Epidermal melanocyte (primary cell): Measurements from ENCODE around the gene PITPNC1.
"Not testable (repeated sequence)": the region's sequence is repeated elsewhere in the genome, so short reads cannot be mapped to it uniquely, and the experiment has no call there.

Source experiments
- DNase-seq: peaks from one replicate; pipeline ENCODE4 v3.0.0; 2011; ENCODE audit warnings: low spot score; ENCODE audit not compliant: insufficient read length

Gene PITPNC1

DNA sequence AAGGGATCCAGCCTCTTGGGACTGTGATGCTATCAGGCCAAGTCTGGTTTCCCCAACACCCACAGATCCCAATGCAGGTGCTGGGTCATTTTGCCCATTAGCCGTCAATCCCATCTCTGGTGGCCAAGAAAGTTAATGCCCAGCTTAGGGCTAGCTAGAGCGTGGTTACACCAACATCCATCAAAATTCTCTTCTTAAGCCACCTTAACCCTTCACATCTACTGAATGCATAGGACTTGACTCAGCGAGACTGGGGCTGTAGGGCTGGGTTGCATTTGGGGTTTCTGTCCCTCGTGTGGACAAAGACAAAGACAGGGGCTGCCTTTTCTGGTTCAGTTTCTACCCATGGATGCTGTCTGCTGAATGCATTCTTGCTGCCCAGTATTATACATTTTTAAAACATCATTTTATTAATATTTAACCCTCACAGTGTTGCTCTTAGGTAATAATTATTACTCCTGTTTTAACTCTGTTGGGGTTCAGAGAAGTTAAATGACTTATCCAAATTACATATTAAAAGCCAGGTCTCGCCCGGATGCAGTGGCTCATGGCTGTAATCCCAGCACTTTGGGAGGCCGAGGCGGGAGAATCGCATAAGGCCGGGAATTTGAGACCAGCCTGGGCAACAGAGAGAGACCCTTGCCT lies 199.5 kb downstream of the PITPNC1 start:
- DNase-seq, result no peak

DNA sequence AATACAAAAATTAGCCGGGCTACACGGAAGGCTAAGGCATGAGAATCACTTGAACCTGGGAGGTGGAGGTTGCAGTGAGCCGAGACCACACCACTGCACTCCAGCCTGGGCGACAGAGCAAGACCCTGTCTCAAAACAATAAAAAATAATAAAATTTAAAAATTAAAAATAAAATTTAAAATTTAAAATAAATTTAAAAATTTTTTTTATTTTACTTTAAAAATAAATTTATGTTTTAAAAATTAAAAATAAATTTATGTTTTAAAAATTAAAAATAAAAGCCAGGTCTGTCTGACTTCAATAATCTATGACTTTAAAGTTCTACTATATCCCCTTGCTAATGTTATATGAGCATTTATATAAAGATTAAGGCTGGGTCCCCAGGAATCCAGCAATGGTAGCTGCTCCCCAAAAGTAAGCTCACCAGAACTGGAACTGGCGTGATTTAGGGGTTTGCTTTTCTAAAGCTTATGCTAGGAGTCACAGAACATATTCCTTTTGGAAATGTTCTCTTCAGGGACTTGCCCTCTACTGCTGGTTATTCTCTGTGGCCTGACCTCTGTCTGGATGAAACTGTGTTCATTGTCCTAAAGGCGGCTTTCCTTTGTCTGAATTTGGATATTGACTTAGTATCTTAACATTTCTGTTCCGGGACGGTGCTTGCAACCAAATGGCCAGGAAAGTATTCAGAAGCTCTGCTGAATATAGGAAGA lies 200.5 kb downstream of the PITPNC1 start:
- DNase-seq, result no peak

DNA sequence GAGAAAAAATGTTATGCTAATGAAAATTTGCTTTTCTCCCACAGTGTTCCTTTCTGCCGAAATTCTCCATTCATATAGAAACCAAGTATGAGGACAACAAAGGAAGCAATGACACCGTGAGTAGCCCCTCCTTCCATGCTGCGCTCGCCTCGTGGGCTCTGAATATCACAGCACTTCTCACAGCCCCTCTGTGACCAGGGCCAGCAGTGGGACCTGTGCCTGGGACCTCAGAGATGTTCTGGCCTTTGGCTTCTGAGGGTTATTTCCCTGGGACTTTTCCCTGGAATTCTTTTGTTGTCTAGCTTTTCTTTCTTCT lies 201.0 kb downstream of the PITPNC1 start:
- no peak for DNase-seq

DNA sequence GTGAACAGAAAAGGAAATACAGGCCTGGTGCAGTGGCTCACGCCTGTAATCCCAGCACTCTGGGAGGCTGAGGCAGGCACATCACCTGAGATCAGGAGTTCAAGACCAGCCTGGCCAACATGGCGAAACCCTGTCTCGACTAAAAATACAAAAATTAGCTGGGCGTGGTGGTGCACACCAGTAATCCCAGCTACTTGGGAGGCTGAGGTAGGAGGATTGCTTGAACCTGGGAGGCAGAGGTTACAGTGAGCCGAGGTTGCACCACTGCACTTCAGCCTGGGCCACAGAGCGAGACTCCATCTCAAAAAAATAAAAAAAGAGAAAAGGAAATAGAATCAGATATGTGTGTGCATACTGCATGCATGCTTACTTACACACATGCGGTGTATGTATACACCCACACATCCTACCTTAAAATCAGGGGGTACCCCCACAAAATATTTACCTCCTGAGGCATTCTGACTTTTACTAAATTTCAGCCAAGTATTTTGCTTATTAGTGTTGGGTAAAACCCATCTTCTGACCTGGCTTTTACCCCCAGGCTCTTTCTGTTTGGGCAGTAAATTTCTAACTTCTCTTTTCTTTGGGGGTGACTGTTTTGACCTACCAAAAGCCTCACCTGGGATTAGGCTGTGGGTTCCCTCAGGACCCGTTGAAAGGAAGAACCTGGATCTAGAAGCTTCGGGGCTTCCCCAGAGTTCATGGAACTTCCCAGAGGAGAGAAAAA lies 201.8 kb downstream of the PITPNC1 start:
- not testable (repeated sequence) for DNase-seq

DNA sequence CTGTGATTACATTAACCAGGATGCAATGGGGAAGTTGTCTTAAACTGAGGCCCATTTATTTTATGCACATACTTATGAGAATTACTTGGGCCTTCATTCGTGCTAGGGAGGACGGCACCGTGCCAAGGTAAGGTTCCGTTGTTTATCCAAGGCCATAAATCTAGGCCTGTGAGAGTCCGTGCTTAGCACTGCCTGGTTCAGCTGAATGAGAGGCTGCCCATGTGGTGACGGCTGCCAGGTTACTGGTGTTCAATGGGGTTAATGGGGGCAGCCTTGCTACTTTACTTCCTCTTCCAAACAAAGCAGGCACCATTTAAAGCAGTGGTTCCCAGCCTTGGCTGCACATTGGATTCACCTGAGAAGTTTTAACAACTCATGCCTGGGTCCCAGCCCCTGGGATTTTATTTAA lies 205.6 kb downstream of the PITPNC1 start:
- no peak for DNase-seq

DNA sequence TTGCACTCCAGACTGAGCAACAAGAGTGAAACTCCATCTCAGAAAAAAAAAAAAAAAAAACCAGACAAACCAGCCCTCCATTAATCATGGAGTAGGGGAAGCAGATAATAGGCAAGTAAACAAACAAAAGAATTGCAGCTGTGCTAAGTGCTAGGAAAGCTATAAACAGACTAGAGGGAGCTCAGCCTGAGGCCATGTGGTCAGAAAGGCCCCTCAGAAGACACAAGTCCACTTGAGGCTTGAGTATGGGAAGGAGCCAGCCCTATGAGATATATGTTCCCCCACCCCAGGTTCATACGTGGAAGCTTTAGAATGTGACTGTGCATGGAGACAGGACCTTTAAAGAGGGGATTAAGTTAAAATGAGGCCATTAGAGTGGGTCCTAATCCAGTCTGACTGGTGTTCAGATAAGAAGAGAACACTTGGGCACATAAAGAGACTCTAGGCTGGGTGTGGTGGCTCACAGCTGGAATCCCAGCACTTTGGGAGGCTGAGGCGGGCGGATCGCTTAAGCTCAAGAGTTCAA lies 208.1 kb downstream of the PITPNC1 start:
- DNase-seq, result no peak

DNA sequence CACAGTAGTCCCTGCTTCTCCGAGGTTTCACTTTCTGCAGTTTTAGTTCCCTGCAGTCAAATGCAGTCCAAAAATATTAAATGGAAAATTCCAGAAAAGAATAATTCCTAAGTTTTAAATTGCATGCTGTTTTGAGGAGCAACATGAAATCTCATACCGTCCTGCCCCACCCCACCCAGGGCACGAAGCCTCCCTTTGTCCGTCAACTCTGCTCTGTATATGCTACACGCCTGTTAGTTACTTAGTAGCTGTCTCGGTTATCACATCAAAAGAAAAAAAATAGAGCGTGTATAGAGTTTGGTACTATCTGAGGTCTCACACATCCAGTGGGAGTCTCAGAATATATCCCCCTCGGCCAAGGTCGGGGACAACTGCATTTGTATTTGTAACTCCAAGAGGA lies 211.2 kb downstream of the PITPNC1 start:
- DNase-seq, result no peak

DNA sequence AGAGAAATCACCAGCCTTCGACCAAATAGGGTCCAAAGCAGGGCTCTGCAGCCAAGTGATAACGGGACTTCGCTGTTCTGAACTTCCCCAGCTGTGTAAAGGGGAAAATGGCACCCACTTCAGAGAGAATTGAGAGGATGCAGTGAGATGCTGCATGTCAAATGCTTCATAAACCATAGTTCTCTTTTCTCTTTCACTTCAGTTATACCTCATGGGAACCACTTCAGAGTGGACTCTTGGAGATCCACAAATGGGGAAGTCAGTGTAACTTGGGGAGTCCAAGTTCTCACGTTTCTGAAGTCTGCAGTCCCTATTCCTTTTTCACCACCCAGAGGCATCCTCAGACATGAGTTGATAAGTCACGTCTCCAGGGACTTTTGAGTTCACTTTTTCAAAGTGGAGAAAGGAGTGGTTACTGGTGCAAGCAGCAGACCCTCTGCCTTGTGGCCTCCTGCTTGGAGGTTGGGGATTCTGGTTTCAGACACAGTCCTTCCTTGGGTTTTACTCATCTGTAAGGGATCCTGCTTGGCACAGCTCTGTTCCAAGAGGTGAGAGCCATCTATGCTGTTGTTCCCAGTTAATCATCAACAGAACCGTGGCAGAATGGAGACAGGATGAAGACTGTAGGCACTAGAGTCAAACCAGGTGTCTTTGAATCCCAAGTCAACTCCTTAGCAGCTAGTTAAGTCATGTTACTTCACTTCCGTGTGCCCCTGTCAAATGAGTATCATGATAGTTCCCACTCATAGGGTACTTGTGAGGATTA lies 217.2 kb downstream of the PITPNC1 start:
- no peak for DNase-seq

DNA sequence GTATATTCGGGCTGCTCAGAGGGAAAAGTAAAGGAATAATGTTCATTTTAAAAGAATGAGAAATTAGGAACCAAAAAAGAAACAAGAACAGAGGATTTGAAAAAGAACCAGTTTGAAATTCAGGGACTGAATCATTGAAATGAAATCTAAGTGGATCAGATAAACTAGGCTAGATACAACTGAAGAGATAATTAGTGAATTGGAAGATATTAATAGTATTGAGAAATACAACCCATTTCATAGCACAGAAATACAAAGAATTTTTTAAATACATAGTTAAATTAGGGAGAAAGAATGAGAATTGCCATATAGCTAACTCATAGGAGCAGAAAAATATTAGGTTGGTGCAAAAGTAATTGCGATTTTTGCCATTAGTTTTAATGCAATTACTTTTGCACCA lies 223.3 kb downstream of the PITPNC1 start:
- no peak for DNase-seq

DNA sequence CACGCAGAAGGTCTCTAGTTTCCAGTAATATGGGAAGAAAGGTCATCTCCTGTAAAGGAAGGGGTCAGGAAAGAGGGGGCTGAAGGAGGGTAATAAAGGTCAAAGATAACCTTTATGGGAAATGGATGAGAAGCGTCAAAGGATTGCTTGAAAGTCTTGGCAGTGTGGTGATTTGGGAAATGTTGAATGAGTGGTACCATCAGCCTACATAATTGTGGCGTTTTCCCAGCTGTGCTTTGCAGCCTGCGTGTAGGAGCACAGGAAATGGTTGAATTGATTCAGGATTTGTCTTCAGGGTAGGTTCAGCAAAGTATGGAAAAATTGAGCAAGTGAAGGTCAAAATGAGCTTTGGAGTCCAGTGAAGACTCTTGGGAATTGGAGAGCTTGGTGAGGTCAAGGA lies 224.8 kb downstream of the PITPNC1 start:
- DNase-seq, result no peak

DNA sequence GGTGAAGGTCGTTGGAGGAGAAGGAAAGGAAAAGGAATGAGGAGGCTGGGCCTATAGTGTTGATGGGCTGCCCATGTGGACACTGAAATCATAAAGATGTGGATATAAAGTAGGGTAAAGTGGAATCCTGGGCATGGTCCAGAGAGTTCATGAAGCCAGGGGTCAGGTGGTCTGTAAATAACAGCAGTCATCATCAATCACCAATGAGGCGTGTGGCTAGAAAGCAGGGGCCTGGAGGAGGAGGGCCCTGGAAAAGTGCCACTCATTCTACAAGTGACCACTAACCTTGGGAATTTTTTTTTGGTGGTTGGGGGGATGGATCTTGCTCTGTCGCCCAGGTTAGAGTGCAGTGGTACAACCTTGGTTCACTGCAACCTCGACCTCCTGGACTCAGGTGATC lies 225.4 kb downstream of the PITPNC1 start:
- no peak for DNase-seq

DNA sequence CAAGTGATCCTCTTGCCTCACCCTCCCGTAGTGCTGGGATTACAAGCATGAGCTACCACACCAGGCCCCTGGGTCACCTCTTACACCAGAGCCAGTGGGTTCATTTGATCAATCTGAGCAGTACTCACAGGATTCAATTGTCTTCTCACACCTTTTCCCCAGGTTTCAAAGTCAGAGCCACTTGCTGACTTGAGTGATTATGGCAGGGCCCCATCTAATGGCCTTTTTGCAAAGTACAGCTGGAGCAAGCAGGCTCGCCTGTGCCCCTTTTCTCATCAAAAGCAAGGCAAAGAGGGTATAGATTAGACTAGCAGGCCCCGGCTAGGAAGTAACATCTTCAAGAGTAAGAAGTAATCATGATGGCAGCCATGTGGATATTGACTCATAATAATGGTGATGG lies 225.9 kb downstream of the PITPNC1 start:
- DNase-seq, result no peak

DNA sequence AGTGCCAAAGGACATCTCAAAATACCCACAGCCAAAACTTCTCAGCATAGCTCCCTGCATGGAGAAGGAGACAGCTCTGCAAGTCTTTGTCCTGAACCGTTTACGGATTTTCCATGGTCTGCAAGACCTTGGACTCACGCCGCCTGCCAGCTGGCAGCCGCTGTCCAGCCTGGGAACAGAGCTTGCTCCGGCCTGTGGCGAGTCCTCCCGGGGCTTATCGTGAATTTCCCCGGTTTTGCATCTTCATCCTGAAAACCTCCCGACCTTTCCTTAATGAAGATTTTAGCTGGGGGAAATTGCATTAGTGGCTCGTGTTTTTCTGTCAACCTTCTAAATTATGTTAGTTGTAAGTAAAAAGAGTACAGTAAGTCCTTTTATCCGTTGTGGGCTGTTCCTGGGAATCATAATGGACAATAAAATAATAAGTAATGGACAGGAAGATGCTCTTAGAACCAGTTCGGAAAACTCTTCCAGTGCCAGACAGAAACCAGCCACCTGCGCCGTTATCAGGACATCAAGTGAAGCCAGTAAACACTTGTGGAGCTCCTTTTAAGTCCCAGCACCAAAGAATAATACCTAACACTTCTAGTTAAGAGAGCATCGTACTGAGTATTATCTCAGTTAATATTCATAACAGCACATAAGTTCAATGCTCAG lies 228.3 kb downstream of the PITPNC1 start:
- no peak for DNase-seq

DNA sequence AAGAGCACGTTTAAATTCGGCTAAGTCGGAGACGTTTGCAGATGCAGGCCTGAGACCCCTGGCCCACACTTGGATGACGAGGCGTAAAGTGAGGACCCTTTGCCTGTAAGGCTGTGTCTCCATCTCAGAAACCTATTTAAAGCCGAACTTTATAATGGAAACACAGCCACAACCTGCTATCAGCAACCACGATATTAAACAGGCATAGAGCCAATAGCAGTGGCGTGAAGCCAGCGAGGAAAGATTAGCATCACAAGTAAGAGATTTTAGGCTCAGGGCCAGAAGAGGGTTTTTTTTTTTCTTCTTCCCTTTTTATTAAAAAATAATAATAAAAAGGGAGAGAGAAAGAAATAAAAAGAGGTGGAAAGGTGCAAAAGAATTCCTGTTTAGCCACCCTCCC lies 229.4 kb downstream of the PITPNC1 start:
- DNase-seq, result no peak

DNA sequence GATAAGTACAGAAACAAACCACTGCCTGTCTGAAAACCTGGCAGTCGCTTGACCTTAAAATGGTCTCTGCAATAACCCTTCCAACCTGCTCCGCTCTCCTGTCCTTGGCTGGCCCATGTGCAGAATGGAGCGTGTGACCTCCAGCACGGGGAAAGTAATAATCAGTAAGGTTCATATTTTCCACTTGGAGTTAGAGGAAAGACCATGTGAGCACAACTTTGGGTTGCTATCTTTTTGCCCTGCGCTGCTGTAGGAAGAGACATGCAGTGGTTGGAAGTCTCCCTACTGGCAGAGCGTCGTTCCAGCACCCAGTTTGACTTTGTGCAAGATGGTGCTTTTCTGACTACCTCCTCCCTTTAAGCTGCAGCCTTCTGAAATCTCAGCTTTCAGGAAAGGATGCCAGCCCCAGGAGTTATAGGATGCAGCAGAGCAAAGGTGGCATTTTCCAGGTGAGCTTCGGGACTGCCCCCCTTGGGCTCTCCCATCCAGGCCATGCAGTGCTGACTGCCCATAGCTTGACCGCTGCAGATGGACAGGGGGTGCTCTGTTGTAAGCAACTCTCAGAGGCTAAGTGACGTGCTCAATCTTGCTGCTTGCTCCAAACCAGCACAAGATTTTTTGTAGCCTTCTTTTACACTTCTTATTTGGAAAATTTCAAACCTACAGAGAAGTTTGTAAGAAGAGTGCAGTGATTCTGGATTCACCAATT lies 230.0 kb downstream of the PITPNC1 start:
- DNase-seq, result no peak

DNA sequence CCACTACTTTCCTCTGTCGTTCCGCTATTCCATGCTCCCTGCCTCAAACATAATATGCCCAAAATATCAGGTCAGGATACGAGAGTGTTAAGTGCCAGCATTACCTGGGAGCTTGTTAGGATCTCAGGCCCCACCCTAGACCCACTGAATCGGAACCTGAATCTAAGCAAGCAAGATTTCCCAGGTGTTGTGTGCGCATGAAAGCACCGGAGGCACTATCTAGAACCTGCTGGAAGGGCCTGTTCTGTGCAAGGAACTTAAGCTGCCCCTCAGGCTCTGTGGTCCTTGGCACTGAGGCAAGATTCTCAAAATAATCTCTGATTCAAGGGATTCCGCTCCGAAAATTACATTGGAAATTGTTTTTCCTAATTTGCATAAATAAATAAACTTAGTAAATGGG lies 233.0 kb downstream of the PITPNC1 start:
- DNase-seq, result no peak

DNA sequence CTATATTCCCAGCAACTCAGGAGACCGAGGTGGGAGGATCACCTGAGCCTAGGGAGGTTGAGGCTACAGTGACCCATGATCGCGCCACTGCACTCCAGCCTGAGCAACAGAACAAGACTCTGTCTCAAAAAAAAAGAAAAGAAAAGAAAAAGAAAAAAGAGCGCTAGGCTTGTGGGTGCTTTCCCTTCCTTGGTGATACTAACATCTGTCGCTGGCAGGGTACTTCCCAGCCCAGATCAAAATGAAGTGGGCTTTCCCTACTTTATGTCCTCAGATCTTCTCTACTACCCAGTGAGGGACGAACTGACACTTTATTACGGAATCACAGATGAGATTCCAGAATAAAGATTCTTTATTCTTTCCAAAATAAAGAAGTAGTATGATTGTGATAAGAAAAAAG lies 236.9 kb downstream of the PITPNC1 start:
- DNase-seq, result no peak

DNA sequence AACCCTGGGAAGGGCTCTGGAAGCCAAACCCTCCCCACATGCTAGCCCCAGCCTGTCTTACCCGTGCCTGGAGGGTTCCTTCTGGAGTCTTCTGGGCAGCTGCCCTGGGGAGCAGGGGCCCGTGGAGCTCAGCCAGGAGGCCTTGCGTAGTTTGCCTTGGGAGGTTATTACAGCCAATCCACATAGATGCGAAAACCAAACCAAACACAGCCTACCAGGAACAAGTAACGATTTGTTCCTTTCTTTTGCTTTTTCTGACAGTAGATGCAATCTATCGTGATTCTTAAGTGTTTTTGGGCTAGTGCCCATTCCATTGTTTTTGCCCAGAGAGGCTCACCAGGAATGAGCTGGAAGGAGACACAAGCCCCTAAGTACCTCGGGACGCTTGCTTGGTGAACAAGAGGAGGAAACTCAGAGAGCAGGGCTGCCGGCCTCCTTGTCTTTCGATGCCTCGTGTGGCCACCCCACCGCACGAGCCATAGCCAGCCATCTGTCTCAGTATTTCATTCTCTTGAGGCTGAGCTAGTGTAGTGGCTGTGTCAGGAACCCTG lies 238.0 kb downstream of the PITPNC1 start:
- DNase-seq, result no peak

DNA sequence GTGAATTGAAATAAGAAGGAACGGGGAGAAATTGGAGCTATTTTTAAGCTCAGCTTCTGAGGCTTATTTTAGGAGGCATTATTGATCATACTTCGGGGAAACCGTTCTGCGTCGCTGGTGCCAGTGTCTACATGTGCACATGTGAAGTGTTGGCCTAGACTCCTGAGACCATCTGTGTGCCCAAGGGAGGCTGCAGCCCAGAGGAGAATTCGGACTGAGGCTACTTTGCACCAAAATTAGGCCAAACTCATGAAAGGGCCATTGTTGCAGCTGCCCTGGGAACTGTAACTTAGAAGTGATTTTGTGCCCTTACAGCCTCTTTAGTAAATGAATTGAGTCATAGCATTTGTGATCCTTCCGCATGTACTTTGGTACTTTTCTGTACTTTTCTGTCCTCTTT lies 238.7 kb downstream of the PITPNC1 start:
- no peak for DNase-seq

DNA sequence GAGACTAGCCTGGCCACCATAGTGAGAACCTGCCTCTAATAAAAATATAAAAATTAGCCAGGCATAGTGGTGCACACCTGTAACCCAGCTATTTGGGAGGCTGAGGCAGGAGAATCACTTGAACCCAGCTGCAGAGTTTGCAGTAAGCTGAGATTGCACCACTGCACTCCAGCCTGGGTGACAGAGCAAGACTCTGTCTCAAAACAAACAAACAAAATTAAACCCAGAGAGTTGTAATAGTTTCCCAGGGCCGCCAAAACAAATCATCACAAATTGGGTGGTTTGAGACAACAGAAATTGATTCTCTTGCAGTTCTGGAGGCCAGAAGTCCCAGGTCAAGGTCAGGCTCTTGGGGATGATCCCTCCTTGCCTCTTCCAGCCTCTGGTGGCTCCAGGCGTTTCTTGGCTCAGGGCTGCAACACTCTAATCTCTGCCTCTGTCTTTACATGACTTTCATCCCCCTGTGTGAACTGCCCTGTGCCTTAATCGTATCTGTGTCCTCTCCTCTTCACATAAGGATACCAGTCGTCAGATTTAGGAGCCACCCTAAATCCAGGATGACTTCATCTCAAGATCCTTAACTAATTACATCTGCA lies 240.3 kb downstream of the PITPNC1 start:
- no peak for DNase-seq
